SK-N-SH treated with all-trans-retinoic acid at 6 μM for 48 hours (cell line): ENCODE data around the gene CALU.

Source experiments
- ATAC-seq: fragments of 200-7000 bp; cut with Tn5 transposase; 3 replicates; pipeline ENCODE4 v1.9.1; 2020; ENCODE audit warnings: mild to moderate bottlenecking, moderate library complexity
- ARNTL ChIP-seq: fragments of 450-650 bp; formaldehyde crosslinking; IDR thresholded peaks from 2 replicates; pipeline ENCODE4 v1.5.0; 2020; ENCODE audit warnings: low read depth, mild to moderate bottlenecking, moderate library complexity, borderline replicate concordance
- BACH2 ChIP-seq: fragments of 250-450 bp; sonication (Bioruptor Pico); IDR thresholded peaks from 2 replicates; pipeline ENCODE4 v1.9.0; 2021; ENCODE audit warnings: mild to moderate bottlenecking, borderline replicate concordance
- CREB5 ChIP-seq: fragments of 250-450 bp; sonication (Bioruptor Pico); IDR thresholded peaks from 2 replicates; pipeline ENCODE4 v1.5.1; 2020; ENCODE audit warnings: low read depth, mild to moderate bottlenecking, moderate library complexity
- CSDC2 ChIP-seq: fragments of 250-450 bp; sonication (Bioruptor Pico); IDR thresholded peaks from 2 replicates; pipeline ENCODE4 v1.5.0; 2020; ENCODE audit warnings: mild to moderate bottlenecking, moderate library complexity
- ESRRG ChIP-seq: fragments of 250-450 bp; sonication (Bioruptor Pico); IDR thresholded peaks from 2 replicates; pipeline ENCODE4 v1.6.1; 2021; ENCODE audit warnings: mild to moderate bottlenecking
- GLIS3 ChIP-seq: fragments of 250-450 bp; sonication (Bioruptor Pico); IDR thresholded peaks from 2 replicates; pipeline ENCODE4 v1.5.0; 2020; ENCODE audit warnings: mild to moderate bottlenecking, moderate library complexity
- ISL1 ChIP-seq: fragments of 250-450 bp; sonication (Bioruptor Pico); IDR thresholded peaks from 2 replicates; pipeline ENCODE4 v2.1.2; 2022; ENCODE audit warnings: mild to moderate bottlenecking, moderate library complexity
- OSR1 ChIP-seq: fragments of 250-450 bp; sonication (Bioruptor Pico); IDR thresholded peaks from 2 replicates; pipeline ENCODE4 v1.8.0; 2022; ENCODE audit warnings: moderate library complexity, mild to moderate bottlenecking, inconsistent platforms
- PATZ1 ChIP-seq: fragments of 250-450 bp; sonication (Bioruptor Pico); IDR thresholded peaks from 2 replicates; pipeline ENCODE4 v1.8.0; 2020; ENCODE audit warnings: mild to moderate bottlenecking, moderate library complexity, borderline replicate concordance
- PPARA ChIP-seq: fragments of 250-450 bp; sonication (Bioruptor Pico); IDR thresholded peaks from 2 replicates; pipeline ENCODE4 v1.5.0; 2020; ENCODE audit warnings: mild to moderate bottlenecking, borderline replicate concordance
- RARB ChIP-seq: fragments of 250-450 bp; sonication (Bioruptor Pico); IDR thresholded peaks from 2 replicates; pipeline ENCODE4 v1.8.0; 2021; ENCODE audit warnings: mild to moderate bottlenecking, moderate library complexity
- SNAI2 ChIP-seq: fragments of 250-450 bp; sonication (Bioruptor Pico); IDR thresholded peaks from 2 replicates; pipeline ENCODE4 v1.5.0; 2020; ENCODE audit warnings: mild to moderate bottlenecking, moderate library complexity
- TCF4 ChIP-seq: fragments of 250-450 bp; sonication (Bioruptor Pico); IDR thresholded peaks from 2 replicates; pipeline ENCODE4 v1.8.0; 2021; ENCODE audit warnings: mild to moderate bottlenecking, moderate library complexity, borderline replicate concordance
- TOX ChIP-seq: fragments of 250-450 bp; sonication (Bioruptor Pico); IDR thresholded peaks from 2 replicates; pipeline ENCODE4 v1.8.0; 2021; ENCODE audit warnings: mild to moderate bottlenecking, moderate library complexity, borderline replicate concordance
- TSHZ2 ChIP-seq: fragments of 250-450 bp; sonication (Bioruptor Pico); IDR thresholded peaks from 2 replicates; pipeline ENCODE4 v1.5.0; 2020; ENCODE audit warnings: mild to moderate bottlenecking, moderate library complexity
- ZC3H10 ChIP-seq: fragments of 250-450 bp; sonication (Bioruptor Pico); IDR thresholded peaks from 2 replicates; pipeline ENCODE4 v1.5.1; 2021; ENCODE audit warnings: mild to moderate bottlenecking, moderate library complexity
- ZFP3 ChIP-seq: fragments of 250-450 bp; sonication (Bioruptor Pico); IDR thresholded peaks from 2 replicates; pipeline ENCODE4 v1.5.0; 2020; ENCODE audit warnings: mild to moderate bottlenecking, moderate library complexity
- ZFP30 ChIP-seq: fragments of 450-650 bp; formaldehyde crosslinking; IDR thresholded peaks from 2 replicates; pipeline ENCODE4 v1.5.0; 2022; ENCODE audit warnings: mild to moderate bottlenecking, moderate library complexity
- ZNF565 ChIP-seq: fragments of 450-650 bp; formaldehyde crosslinking; conservative IDR thresholded peaks from 2 replicates; pipeline ENCODE4 v1.5.0; 2020; ENCODE audit warnings: low read depth, mild to moderate bottlenecking, moderate library complexity
- ZNF8 ChIP-seq: fragments of 450-650 bp; formaldehyde crosslinking; IDR thresholded peaks from 2 replicates; pipeline ENCODE4 v1.5.0; 2020; ENCODE audit warnings: mild to moderate bottlenecking, moderate library complexity
- TF ChIP-seq, protein P1 (sequence below): fragments of 250-450 bp; sonication (Bioruptor Pico); IDR thresholded peaks from 2 replicates; pipeline ENCODE4 v1.8.0; 2021; ENCODE audit warnings: low read depth, mild to moderate bottlenecking, moderate library complexity, borderline replicate concordance

Gene CALU

DNA sequence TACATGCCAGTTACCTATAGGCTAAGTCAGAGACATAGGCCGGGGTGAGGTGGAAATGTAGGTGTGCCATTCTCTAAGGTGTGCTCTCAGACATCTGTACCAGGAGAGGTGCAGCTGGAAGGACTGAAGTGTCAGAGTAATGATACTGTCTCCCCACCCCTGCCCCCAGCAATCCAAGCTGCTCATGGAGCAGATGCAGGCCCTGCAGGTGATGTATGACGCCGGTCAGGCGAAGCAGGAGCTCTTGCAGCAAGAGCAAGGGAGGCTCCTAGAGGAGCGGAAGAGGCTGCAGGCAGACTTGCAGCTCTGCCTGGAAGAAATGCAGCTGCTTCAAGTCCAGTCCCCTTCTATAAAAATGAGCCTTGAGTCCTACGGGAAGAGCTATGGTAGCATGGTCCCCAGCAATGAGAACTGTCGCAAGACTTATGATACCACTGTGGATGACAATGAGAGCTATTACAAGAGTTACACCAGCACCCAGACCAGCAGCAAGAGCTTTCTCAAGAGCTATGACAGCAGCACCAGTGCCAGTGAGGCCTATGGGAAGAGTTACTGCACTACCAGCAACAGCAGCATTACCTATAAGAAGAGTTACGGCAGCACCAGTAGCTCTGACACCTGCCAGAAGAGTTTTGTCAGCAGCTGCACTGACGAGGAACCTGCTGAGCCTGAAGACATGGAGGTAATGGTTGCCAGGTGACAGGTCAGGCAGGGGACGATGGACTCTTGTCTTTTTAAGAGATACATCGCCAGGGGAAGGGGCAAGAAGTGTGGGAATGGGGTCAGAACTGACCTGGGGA lies 72.7 kb downstream of the CALU start:
- TF ChIP-seq ZNF8 (CRISPR knock-in tag) = no peak
- TF ChIP-seq PATZ1 (CRISPR knock-in tag) = no peak
- no peak for TF ChIP-seq GLIS3 (CRISPR knock-in tag)
- no peak for TF ChIP-seq BACH2
- TF ChIP-seq OSR1 (CRISPR knock-in tag) = no peak
- TF ChIP-seq PPARA = no peak
- TF ChIP-seq TCF4 = no peak
- TF ChIP-seq, protein P1, sequence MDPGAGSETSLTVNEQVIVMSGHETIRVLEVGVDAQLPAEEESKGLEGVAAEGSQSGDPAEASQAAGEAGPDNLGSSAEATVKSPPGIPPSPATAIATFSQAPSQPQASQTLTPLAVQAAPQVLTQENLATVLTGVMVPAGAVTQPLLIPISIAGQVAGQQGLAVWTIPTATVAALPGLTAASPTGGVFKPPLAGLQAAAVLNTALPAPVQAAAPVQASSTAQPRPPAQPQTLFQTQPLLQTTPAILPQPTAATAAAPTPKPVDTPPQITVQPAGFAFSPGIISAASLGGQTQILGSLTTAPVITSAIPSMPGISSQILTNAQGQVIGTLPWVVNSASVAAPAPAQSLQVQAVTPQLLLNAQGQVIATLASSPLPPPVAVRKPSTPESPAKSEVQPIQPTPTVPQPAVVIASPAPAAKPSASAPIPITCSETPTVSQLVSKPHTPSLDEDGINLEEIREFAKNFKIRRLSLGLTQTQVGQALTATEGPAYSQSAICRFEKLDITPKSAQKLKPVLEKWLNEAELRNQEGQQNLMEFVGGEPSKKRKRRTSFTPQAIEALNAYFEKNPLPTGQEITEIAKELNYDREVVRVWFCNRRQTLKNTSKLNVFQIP (CRISPR knock-in tag) = no peak
- TF ChIP-seq CREB5 (CRISPR knock-in tag) = no peak
- TF ChIP-seq ZFP30 (CRISPR knock-in tag) = no peak
- no peak for TF ChIP-seq ISL1 (CRISPR knock-in tag)
- TF ChIP-seq ESRRG (CRISPR knock-in tag) = no peak
- TF ChIP-seq ZC3H10 = no peak
- no peak for TF ChIP-seq ARNTL (CRISPR knock-in tag)
- TF ChIP-seq TOX = no peak
- ATAC-seq = no peak

GRCh38 chr7:128812514-128813168 lies 73.5 kb downstream of the CALU start:
- ATAC-seq = no peak
- TF ChIP-seq TCF4 (no peak), PATZ1 (CRISPR knock-in tag) (no peak), PPARA (no peak), ESRRG (CRISPR knock-in tag) (no peak), TOX (no peak), ARNTL (CRISPR knock-in tag) (no peak)

GRCh38 chr7:128814499-128814898 lies 75.3 kb downstream of the CALU start:
- no peak for ATAC-seq
- no peak for TF ChIP-seq CSDC2 (CRISPR knock-in tag)
- no peak for TF ChIP-seq OSR1 (CRISPR knock-in tag)
- no peak for TF ChIP-seq PPARA
- no peak for TF ChIP-seq ZFP3 (CRISPR knock-in tag)
- no peak for TF ChIP-seq TCF4
- TF ChIP-seq, protein P1 (CRISPR knock-in tag) = no peak
- no peak for TF ChIP-seq RARB (CRISPR knock-in tag)
- TF ChIP-seq PATZ1 (CRISPR knock-in tag) = no peak
- TF ChIP-seq ISL1 (CRISPR knock-in tag) = no peak
- no peak for TF ChIP-seq ESRRG (CRISPR knock-in tag)
- TF ChIP-seq GLIS3 (CRISPR knock-in tag) = no peak
- TF ChIP-seq ZNF565 (CRISPR knock-in tag) = no peak
- no peak for TF ChIP-seq SNAI2 (CRISPR knock-in tag)
- no peak for TF ChIP-seq TSHZ2 (CRISPR knock-in tag)
- TF ChIP-seq BACH2 = no peak
